IPS-18c (cell line): ENCODE results near the gene PTN.

Source experiments
- H3K4me3 ChIP-seq: 2 replicates; pipeline ENCODE4 v1.7.0; 2013; ENCODE audit warnings: low read depth, mild to moderate bottlenecking, low read length, moderate library complexity; ENCODE audit not compliant: insufficient read depth
- H3K9me3 ChIP-seq: one replicate; pipeline ENCODE4 v1.6.1; 2013; ENCODE audit warnings: mild to moderate bottlenecking, low read length, moderate library complexity; ENCODE audit not compliant: control insufficient read depth, insufficient read depth

The PTN gene

GRCh38 chr7:137331378-137331777, 12.2 kb downstream of the PTN start:
- H3K9me3 ChIP-seq: no peaks in the 10 kb centered on the region
- H3K4me3 ChIP-seq: no peak overlapping the region

- Histone ChIP-seq H3K9me3 (no peaks in the 10 kb centered on the region), H3K4me3 (no peak overlapping the region)
These were observed 14.1 kb downstream of the PTN start for GRCh38 chr7:137329411-137329810.

- no peak overlapping the region for H3K4me3 ChIP-seq
- no peaks in the 10 kb centered on the region for H3K9me3 ChIP-seq
These were observed 15.0 kb downstream of the PTN start for GRCh38 chr7:137328373-137329120.

- Histone ChIP-seq H3K4me3 (no peak overlapping the region), H3K9me3 (no peaks in the 10 kb centered on the region)
These were observed 17.6 kb downstream of the PTN start for GRCh38 chr7:137325927-137326326.

- no peaks in the 10 kb centered on the region for H3K9me3 ChIP-seq
These were observed 18.5 kb downstream of the PTN start for GRCh38 chr7:137324796-137325696.

GRCh38 chr7:137316648-137317353, 26.7 kb downstream of the PTN start:
- Histone ChIP-seq H3K4me3 (no peak overlapping the region), H3K9me3 (no peaks in the 10 kb centered on the region)

More at GRCh38 chr7:137324796-137325696, 18.5 kb downstream of the PTN start:
- no peak overlapping the region for H3K4me3 ChIP-seq

GRCh38 chr7:137313201-137313600, 30.3 kb downstream of the PTN start:
- H3K9me3 ChIP-seq: no peaks in the 10 kb centered on the region
- no peak overlapping the region for H3K4me3 ChIP-seq

- H3K4me3 ChIP-seq: no peak overlapping the region
- no peaks in the 10 kb centered on the region for H3K9me3 ChIP-seq
These were observed 36.8 kb downstream of the PTN start for GRCh38 chr7:137306748-137307147.

GRCh38 chr7:137305901-137306621, 37.5 kb downstream of the PTN start:
- Histone ChIP-seq H3K9me3 (no peaks in the 10 kb centered on the region), H3K4me3 (no peak overlapping the region)

GRCh38 chr7:137304624-137305235, 38.8 kb downstream of the PTN start:
- Histone ChIP-seq H3K4me3 (no peak overlapping the region), H3K9me3 (no peaks in the 10 kb centered on the region)

GRCh38 chr7:137304165-137304564, 39.4 kb downstream of the PTN start:
- Histone ChIP-seq H3K4me3 (no peak overlapping the region), H3K9me3 (no peaks in the 10 kb centered on the region)

- Histone ChIP-seq H3K4me3 (no peak overlapping the region), H3K9me3 (no peaks in the 10 kb centered on the region)
These were observed 41.5 kb downstream of the PTN start for GRCh38 chr7:137302081-137302480.

GRCh38 chr7:137298464-137298794, 45.1 kb downstream of the PTN start:
- Histone ChIP-seq H3K9me3 (no peaks in the 10 kb centered on the region), H3K4me3 (no peak overlapping the region)

- Histone ChIP-seq H3K4me3 (no peak overlapping the region), H3K9me3 (no peaks in the 10 kb centered on the region)
These were observed 45.7 kb downstream of the PTN start for GRCh38 chr7:137297551-137298463.

GRCh38 chr7:137296576-137296975, 47.0 kb downstream of the PTN start:
- H3K9me3 ChIP-seq: no peaks in the 10 kb centered on the region
- H3K4me3 ChIP-seq: no peak overlapping the region

- H3K9me3 ChIP-seq: no peaks in the 10 kb centered on the region
- no peak overlapping the region for H3K4me3 ChIP-seq
These were observed 47.7 kb downstream of the PTN start for GRCh38 chr7:137295739-137296324.
